Activated CD8-positive, alpha-beta memory T cell treated with anti-CD3 and anti-CD28 coated beads, Interleukin-2, amount 50 U/mL, for 4 hours (primary cell): ENCODE measurements around the gene CCDC91.

ENCODE experiments used
- DNase-seq: peaks from one replicate; pipeline ENCODE4 v3.0.0-alpha.2; 2020

CCDC91 gene

GRCh38 chr12:28190321-28191050, at the start of gene CCDC91:
CCDC91 (plus strand) TSS chr12:28190456; CDS start chr12:28257216, 66,760 bp downstream.
- DNase-seq, result peak; percentile 85

GRCh38 chr12:28144059-28144458, 46.2 kb upstream of the CCDC91 start:
- DNase-seq, result no peak

GRCh38 chr12:28144532-28144931, 45.7 kb upstream of the CCDC91 start:
- no peak for DNase-seq

- DNase-seq, result no peak
Measured at GRCh38 chr12:28145216-28145615, 45.0 kb upstream of the CCDC91 start.

GRCh38 chr12:28149279-28149678, 41.0 kb upstream of the CCDC91 start:
- DNase-seq, result no peak

- DNase-seq, result no peak
Measured at GRCh38 chr12:28156362-28156761, 33.9 kb upstream of the CCDC91 start.

- DNase-seq, result no peak
Measured at GRCh38 chr12:28156804-28157203, 33.5 kb upstream of the CCDC91 start.

GRCh38 chr12:28158353-28158752, 31.9 kb upstream of the CCDC91 start:
- no peak for DNase-seq

GRCh38 chr12:28159688-28160087, 30.6 kb upstream of the CCDC91 start:
- no peak for DNase-seq

- DNase-seq, result no peak
Measured at GRCh38 chr12:28161697-28162096, 28.6 kb upstream of the CCDC91 start.

- DNase-seq, result no peak
Measured at GRCh38 chr12:28162697-28163096, 27.6 kb upstream of the CCDC91 start.

- DNase-seq, result no peak
Measured at GRCh38 chr12:28164644-28165275, 25.5 kb upstream of the CCDC91 start.

GRCh38 chr12:28167981-28168485, 22.2 kb upstream of the CCDC91 start:
- DNase-seq, result no peak

GRCh38 chr12:28171356-28172060, 18.7 kb upstream of the CCDC91 start:
- DNase-seq, result no peak

GRCh38 chr12:28172434-28173030, 17.7 kb upstream of the CCDC91 start:
- no peak for DNase-seq

- DNase-seq, result no peak
Measured at GRCh38 chr12:28173440-28173839, 16.8 kb upstream of the CCDC91 start.

- DNase-seq, result no peak
Measured at GRCh38 chr12:28175098-28175589, 15.1 kb upstream of the CCDC91 start.

GRCh38 chr12:28176295-28176694, 14.0 kb upstream of the CCDC91 start:
- DNase-seq, result no peak

- no peak for DNase-seq
Measured at GRCh38 chr12:28177461-28177860, 12.8 kb upstream of the CCDC91 start.

- no peak for DNase-seq
Measured at GRCh38 chr12:28177905-28178304, 12.4 kb upstream of the CCDC91 start.

GRCh38 chr12:28178775-28179174, 11.5 kb upstream of the CCDC91 start:
- DNase-seq, result no peak

GRCh38 chr12:28180786-28181185, 9.5 kb upstream of the CCDC91 start:
- no peak for DNase-seq

GRCh38 chr12:28184375-28184774, 5.9 kb upstream of the CCDC91 start:
- DNase-seq, result no peak
